Mesenteric fat pad (tissue), 1 donor: Measurements from ENCODE around the gene GFRA1. TPM values are rescaled to one million over a fixed set of nuclear protein-coding genes. Genes with fewer than 3 reads are reported as not detected.

ENCODE experiments used
- DNase-seq: peaks from one replicate; pipeline ENCODE4 v3.0.0-alpha.2; 2020; ENCODE audit warnings: low spot score
- total RNA-seq: library from RNA; stranded (reverse); fragmentation: NEBNext Ultra II Directional; extraction: Animal tissue kit (Norgen Biotek cat#: 25700); gene quantifications from one replicate; pipeline ENCODE4 v1.2.1, GENCODE V29; 2021
- donor health status: DM: yes; HTN: yes; CAD: no.

GFRA1 gene
- total RNA-seq, 1 donor from 2014 or later, result 18.3 TPM

- DNase-seq, result peak; percentile 90
These were observed 1.2 kb downstream of the GFRA1 start for GRCh38 chr10:116271593-116272439.

- DNase-seq, result no peak
These were observed 2.0 kb downstream of the GFRA1 start for GRCh38 chr10:116270771-116271592.

- DNase-seq, result no peak
These were observed 2.8 kb downstream of the GFRA1 start for GRCh38 chr10:116270126-116270770.

GRCh38 chr10:116269619-116270018, 3.4 kb downstream of the GFRA1 start:
- no peak for DNase-seq

- DNase-seq, result no peak
These were observed 4.0 kb downstream of the GFRA1 start for GRCh38 chr10:116268976-116269375.

GRCh38 chr10:116265686-116266085, 7.3 kb downstream of the GFRA1 start:
- DNase-seq, result no peak

- no peak for DNase-seq
These were observed 8.9 kb downstream of the GFRA1 start for GRCh38 chr10:116263870-116264655.

GRCh38 chr10:116262678-116263077, 10.3 kb downstream of the GFRA1 start:
- no peak for DNase-seq

GRCh38 chr10:116260599-116260998, 12.4 kb downstream of the GFRA1 start:
- DNase-seq, result no peak

GRCh38 chr10:116259638-116260037, 13.4 kb downstream of the GFRA1 start:
- DNase-seq, result no peak

GRCh38 chr10:116257785-116258184, 15.2 kb downstream of the GFRA1 start:
- no peak for DNase-seq

- no peak for DNase-seq
These were observed 16.2 kb downstream of the GFRA1 start for GRCh38 chr10:116256752-116257259.

GRCh38 chr10:116255886-116256751, 16.9 kb downstream of the GFRA1 start:
- DNase-seq, result no peak

GRCh38 chr10:116254422-116255155, 18.4 kb downstream of the GFRA1 start:
- no peak for DNase-seq

- no peak for DNase-seq
These were observed 19.3 kb downstream of the GFRA1 start for GRCh38 chr10:116253716-116254115.

GRCh38 chr10:116251602-116252395, 21.2 kb downstream of the GFRA1 start:
- DNase-seq, result no peak

- DNase-seq, result no peak
These were observed 25.3 kb downstream of the GFRA1 start for GRCh38 chr10:116247691-116248090.

- no peak for DNase-seq
These were observed 26.7 kb downstream of the GFRA1 start for GRCh38 chr10:116246263-116246662.
